ENCODE measurements around the gene BCAP29. TPM values are rescaled to one million over a fixed set of nuclear protein-coding genes. Genes with fewer than 3 reads are reported as not detected.

The BCAP29 gene, protein sequence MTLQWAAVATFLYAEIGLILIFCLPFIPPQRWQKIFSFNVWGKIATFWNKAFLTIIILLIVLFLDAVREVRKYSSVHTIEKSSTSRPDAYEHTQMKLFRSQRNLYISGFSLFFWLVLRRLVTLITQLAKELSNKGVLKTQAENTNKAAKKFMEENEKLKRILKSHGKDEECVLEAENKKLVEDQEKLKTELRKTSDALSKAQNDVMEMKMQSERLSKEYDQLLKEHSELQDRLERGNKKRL
- 41.8 and 64.4 TPM in 2 replicates for total RNA-seq (ENCODE audit: low replicate concordance)

DNA sequence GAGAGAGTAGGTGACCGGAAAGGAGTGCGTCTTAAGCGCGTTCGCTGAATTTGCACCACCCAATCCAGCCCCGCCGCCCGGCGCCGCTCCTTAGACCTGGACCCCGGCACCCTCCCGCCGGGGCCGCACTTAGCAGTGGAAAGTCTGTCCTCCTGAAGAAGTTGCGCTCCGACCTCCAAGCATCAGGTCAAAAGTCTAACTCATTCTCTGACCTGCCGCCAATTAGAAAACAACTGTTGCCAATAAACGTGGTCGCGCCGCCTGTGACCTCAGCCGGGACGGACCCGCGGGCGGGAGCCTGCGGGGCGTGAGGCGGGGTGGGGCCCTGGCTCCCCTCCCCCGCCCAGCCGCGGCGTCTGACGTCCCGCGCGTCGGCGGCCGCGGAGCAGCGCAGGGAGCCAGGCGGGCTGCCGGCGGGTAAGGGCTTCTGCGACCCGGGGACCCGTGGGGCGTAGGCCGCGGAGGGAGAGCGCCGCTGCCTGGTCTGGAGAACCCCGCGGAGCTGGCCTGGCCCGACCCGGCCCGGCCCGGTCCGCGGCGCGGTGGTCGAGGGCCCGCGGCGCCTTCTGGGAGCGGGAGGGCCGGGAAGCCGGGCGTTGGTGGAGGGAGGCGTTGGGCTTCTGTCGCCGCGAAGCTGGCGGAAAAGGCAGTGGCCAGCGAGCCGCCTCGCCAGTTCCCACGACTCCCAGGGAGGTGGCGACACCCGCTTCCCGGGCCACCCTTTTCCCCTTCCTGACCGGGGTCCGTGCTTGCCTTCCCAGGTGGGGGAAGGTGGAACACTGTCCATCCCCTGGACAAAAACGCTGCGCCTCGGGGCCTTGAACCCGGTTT lies at the start of gene BCAP29:
TSS of gene BCAP29 (plus strand) at position 362 of the 831 bp plus-strand sequence. CDS start 527 bp downstream, outside the sequence.

DNA sequence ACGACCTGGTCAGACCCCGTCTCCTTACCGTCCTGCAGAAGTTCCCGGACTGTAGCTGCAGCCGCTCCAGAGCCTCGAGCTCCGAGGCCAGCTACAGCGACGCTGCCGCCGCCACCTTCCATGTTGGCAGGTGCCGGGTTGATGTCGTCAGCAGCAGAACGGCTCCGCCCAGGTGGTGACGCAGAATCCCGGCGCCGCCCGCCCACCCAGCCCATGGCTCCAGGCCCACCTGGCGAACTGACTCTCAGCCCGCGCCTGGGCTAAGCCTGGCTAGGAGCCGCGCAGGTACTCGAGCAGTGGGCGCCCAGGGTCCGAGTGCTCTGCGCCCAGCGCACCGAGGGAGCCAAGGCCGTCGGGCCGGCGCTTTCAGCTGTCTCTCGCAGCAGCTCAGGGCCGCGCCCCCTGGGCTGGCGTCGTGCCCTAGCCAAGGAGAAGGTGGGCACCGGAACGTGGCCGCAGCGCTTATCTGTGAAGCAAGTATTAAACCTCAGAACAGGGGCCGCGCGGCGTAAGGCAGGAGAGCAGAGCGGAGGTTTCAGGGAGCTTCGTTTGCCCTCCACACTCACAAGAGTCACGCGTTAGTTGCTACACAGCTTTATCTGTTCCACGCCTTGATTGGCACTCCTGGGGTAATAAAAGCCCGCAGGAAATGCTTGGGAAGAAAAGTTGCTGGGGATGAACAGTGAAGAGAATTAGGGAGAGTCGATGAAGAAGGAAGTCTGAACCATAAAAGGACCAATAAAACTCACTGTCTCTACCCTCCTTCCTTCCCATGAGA lies 16.1 kb upstream of the BCAP29 start, which contains the start of the genes COG5 and DUS4L:
TSS of gene COG5 (minus strand) at position 146 of the 778 bp plus-strand sequence. CDS start at position 122, 24 bp downstream.
TSS of gene DUS4L (plus strand) at position 197 of the 778 bp plus-strand sequence. CDS start 3,100 bp downstream, outside the sequence.

DNA sequence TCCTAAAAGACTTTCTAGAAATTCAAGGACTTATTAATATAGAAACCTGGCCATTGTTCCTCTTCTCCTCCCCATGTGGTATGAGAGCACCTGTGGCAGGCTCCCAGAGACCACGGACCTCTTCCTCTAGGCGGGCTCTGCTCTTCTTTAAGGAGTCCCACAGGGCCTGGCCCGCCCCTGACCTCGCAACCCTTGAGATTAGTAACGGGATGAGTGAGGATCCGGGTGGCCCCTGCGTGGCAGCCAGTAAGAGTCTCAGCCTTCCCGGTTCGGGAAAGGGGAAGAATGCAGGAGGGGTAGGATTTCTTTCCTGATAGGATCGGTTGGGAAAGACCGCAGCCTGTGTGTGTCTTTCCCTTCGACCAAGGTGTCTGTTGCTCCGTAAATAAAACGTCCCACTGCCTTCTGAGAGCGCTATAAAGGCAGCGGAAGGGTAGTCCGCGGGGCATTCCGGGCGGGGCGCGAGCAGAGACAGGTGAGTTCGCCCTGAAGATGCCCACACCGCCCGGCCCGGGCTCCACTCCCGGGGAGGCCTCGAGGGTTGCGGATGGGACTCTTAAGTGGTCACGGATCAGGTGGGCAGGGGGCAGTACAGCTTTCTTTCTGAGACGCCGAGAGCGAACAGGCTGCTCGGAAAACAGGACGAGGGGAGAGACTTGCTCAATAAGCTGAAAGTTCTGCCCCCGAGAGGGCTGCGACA lies 80.5 kb downstream of the BCAP29 start, which contains the start of gene SLC26A4:
TSS of gene SLC26A4 (plus strand) at position 448 of the 700 bp plus-strand sequence. CDS start 814 bp downstream, outside the sequence.

Other genes with a start within 250 kb of the BCAP29 start
- gene GPR22, start 110.2 kb upstream of the BCAP29 start, total RNA-seq (ENCODE audit: low replicate concordance): not detected in 2 replicates
- 29.3 and 39.2 TPM in 2 replicates for gene COG5, start 16.3 kb upstream of the BCAP29 start, total RNA-seq (ENCODE audit: low replicate concordance)
- gene DUS4L, start 16.3 kb upstream of the BCAP29 start, total RNA-seq (ENCODE audit: low replicate concordance): 3.0 and 4.2 TPM in 2 replicates
- 0.23 and 0.68 TPM in 2 replicates for gene SLC26A4, start 80.6 kb downstream of the BCAP29 start, total RNA-seq (ENCODE audit: low replicate concordance)
- gene CBLL1, start 163.9 kb downstream of the BCAP29 start, total RNA-seq (ENCODE audit: low replicate concordance): 8.0 and 9.2 TPM in 2 replicates
- not detected in 2 replicates for gene SLC26A3, start 223.0 kb downstream of the BCAP29 start, total RNA-seq (ENCODE audit: low replicate concordance)

All from smooth muscle cell of the coronary artery (primary cell).